NCI-H345 treated with DMSO at 0.1 percent for 48 hours (cell line): ENCODE results near the gene SLC17A2.

Experiments used
- DNase-seq: peaks from one replicate; lab custom pipeline; 2025; ENCODE audit not compliant: unreplicated experiment; lab: John Stamatoyannopoulos, UW

SLC17A2 gene

DNA sequence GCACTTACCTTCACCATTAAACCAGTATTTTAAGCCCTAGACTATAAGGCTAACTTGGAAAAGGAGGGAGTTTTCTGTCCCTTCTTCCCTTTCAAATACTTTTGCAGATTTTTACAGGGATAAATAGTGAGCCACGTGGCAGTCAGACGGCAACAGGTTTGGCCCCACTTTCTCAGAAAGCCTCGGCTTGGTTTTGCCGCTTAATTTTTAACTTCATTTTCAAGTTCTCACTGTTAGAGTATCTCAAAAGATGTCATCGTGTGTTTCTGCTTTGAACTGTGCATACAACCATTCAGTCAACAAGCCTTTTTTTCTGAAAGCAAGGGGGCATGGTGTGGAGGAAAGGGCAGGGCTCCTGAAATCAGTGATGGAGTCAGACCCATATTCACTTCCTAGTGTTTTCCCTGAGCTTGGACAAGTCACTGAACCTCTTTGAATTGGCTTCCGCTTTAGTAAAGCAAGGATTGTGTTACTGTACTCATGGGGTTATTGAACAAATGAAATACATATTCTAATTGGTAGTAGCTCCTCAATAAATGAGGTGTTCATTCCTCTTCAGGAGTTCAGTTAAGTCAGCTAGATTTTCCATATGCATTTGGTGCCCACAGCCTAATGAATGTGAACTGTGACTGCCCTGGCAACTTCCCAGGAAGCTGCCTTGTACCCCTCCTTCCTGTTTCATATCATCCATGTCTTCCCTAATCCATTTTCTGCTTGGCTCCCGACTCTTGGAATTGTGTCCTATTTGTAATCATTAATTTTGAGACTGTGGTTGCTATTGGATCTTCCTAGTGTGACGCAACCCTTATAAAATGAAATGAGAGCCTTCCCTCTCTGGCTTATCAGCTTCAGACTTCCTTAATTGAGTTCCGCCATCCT lies at the start of gene SLC17A2:
Gene SLC17A2, minus strand, starts transcription at position 160 of the 879 bp plus-strand sequence. CDS start 4,895 bp downstream, outside the sequence.
- no peak for DNase-seq

DNA sequence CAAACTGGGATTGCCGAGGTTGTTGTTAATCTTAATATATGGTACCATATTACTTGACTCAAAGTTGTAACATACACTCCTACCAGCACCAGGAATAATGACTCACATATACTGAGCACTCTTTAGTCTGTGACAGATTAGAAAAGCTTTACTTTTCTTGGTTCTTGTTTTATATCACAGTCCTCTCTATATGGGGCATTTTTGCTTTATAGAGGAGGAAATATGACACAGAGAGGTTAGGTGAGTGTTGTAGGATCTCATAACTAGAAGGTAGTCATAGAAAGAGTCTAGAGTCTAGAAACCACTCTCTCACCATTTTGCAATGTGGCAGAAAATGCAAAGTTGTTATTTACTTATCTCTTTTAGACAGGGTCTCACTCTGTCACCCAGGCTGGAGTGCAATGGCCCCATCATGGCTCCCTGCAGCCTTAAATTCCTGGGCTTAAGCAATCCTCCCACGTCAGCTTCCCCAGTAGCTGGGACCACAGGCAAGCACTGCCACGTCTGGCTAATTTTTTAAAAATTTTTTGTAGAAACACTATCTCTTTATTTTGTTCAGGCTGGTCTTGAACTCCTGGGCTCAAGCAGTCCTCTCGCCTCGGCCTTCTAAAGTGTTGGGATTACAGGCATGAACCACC lies 45.6 kb upstream of the SLC17A2 start:
- no peak for DNase-seq

DNA sequence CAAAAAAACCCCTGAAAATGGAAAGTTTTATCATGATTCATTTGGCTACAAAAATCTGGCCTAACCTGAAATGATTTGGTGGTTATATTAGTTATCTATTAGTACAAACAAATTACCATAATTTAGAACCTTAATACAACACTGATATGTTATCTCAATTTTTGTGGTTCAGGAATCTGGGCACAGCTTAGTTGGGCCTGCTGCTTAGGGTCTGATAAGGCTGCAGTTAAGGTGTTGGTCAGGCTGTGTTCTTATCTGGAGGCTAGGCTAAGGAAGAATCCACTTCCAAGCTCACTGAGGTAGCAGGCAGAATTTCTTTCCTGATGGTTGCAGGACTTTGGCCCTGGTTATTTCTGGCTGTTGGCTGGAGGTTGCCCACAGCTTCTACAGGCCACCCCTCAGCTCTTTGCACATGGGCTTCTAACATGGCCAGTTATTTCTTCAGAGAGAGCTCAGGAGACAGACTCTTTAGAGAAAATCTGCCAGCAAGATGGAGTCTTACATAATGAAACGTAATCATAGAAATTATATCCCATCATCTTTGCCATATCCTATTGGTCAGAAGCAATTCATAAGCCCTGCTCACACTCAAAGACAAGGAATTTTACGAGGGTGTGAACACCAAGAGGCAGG lies 43.5 kb upstream of the SLC17A2 start:
- no peak for DNase-seq

GRCh38 chr6:25972902-25973301 lies 42.4 kb upstream of the SLC17A2 start:
- no peak for DNase-seq

- DNase-seq, result no peak
These were observed 41.6 kb upstream of the SLC17A2 start for GRCh38 chr6:25972128-25972527.

- DNase-seq, result no peak
These were observed 40.8 kb upstream of the SLC17A2 start for GRCh38 chr6:25971187-25971821.

DNA sequence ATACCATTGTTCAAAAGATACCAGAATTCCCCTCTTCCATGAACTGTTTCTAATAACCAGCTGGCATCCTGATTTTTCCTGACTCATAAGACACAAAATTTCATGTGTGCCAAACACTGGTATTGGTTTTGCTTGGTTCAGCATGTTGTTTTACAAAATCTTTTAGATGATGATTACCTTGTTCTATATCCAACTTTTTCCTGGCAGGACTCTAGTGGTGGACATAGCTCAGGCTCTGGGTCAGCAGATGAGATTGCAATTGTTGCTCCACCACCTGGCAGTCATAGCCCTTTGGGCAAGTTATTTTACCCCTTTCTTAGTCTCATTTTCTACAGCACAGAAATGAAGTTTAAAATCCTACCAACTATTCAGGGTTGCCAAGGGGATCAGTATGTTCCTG lies 38.3 kb upstream of the SLC17A2 start:
- no peak for DNase-seq

DNA sequence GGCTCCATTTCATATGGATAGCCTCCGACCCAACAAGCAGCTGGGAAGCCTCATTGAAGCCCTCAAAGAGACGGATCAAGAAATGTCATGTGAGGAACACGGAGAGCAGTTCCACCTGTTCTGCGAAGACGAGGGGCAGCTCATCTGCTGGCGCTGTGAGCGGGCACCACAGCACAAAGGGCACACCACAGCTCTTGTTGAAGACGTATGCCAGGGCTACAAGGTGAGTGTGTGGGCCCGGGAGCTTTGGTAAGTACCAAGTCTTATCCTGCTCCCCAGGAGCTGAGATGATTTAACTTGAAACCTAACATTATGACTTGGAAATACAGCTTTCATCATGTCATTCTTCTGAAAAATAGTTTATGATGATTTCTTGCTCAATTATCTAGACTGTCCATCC lies 36.2 kb upstream of the SLC17A2 start:
- no peak for DNase-seq

- DNase-seq, result no peak
These were observed 34.6 kb upstream of the SLC17A2 start for GRCh38 chr6:25965058-25965457.

GRCh38 chr6:25963426-25964123 lies 33.1 kb upstream of the SLC17A2 start:
- DNase-seq, result no peak

DNA sequence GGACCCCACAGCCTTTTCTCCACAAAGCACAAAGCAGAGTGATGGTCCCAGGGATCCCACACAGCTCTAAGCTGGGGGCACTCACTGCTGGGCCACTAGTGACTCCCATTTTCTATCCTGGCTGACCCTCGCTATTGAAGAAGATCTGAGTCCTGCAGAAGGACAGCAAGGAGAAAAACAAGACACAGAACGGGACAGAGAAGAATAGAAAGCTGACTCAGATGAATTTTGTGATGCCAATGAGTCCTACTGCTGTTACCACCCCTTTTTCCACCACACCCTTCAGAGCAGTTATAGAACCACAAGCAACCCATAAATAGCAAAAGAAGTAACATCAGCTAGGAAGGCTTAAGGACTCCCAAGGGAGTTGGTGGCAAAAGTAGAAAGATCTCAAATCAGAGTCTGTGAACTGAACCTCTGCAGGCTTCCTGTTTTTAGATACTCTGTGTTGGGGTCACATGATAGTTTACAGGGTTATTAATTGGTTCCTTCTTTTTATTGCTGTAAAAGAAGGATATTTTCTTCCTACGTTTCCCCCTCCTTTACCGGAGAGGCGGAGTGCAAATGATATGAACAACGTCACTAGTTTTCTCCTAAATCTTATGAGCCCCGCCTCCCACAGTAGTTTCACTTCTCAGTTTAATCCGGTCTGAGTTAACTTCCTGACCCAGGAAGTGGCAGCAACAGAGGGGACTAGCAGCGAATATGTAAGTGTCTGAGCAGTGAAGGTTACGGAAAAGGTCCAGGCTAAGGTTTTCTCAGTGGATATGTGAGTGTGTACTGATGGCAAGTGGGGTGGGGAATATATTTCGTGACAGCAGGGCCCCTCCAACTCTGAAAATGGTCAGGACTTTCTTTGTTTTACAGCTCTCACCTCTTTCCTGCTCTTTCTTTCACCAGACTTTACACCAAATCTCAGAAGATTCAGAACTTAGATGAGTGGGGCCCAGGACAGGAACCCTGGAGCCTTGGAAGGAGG lies 31.9 kb upstream of the SLC17A2 start, which contains the start of gene TRIM38:
Gene TRIM38, plus strand, starts transcription at position 654 of the 979 bp plus-strand sequence. CDS start 3,721 bp downstream, outside the sequence.
- no peak for DNase-seq

- no peak for DNase-seq
These were observed 31.2 kb upstream of the SLC17A2 start for GRCh38 chr6:25961619-25962148.

DNA sequence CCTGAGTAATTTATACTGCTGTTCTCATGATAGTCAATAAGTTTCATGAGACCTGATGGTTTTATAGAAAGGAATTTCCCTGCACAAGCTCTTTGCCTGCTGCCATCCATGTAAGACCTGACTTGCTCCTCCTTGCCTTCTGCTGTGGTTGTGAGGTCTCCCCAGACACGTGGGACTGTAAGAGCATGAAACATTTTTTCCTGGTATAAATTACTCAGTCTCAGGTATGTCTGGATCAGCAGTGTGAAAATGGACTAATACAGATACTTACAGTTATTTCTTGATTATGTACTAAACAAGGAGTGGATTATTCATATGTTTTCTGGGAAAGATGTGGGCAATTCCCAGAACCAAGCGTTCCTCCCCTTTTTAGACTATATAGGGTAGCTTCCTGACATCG lies 30.2 kb upstream of the SLC17A2 start:
- no peak for DNase-seq

GRCh38 chr6:25959890-25960536 lies 29.5 kb upstream of the SLC17A2 start:
- no peak for DNase-seq

- no peak for DNase-seq
These were observed 28.2 kb upstream of the SLC17A2 start for GRCh38 chr6:25958700-25959162.

DNA sequence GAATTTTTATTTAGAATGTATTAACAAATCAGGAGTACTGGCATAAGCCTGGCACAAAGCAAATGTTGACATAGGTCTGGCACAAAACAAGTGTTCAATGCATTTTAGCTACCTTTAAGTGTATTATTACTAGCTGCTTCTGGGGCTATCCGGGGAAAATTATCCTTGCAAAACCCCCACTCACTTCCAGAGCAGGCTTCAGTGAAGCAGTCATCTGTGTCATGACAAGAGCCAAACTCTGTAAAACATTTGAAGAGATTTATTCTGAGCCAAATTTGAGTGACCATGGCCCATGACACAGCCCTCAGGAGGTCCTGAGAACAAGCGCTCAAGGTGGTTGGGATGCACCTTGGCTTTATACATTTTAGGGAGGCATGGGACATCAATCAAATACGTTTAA lies 25.7 kb upstream of the SLC17A2 start:
- DNase-seq, result no peak

- DNase-seq, result no peak
These were observed 24.3 kb upstream of the SLC17A2 start for GRCh38 chr6:25954756-25955155.

DNA sequence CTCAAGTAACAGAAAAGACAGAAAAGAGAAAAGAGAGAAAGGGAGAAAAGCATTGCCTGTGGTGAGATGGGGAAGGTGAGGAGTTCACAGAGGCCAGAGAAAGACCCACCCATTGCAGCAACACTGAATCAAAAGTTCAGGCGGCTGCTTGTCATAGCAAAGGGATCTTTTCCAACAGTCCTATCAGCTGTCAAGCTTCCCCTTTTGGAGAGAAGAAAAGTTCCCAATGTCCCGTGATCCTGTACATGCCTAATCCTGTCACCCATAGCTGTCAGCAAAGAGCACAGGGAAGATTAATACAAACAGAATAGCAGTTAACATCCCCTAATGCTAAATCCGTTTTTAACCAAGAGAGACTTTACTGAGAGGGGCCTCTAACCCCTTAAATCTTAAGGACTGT lies 23.2 kb upstream of the SLC17A2 start:
- DNase-seq, result no peak

DNA sequence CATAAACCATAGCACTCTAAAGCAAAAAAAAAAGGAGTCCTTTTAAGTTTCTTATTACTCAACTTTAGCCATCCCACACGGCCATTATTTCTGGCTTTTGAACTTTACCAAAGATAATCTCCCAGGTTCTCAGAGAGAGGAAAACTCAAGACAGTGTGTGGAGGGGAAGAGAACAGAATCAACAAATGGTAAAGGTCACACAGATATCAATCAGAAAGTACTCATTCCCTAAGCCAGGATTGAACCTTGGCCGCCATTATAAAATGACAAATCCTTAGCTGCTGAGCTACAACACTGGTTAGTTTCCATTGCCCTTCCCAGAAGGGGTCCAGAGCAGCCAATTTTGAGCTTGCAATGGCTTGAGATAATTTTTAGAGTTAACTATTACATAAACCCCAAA lies 22.0 kb upstream of the SLC17A2 start:
- no peak for DNase-seq
